ENCODE data around the gene CCDC106. TPM values are rescaled to one million over a fixed set of nuclear protein-coding genes. Genes with fewer than 3 reads are reported as not detected.
A peak's percentile ranks its signal among the peaks of the same experiment; 100 is the strongest.

The CCDC106 gene
- total RNA-seq, 2 donors from 2014 or later: 2.9 to 13.6 TPM

- no peaks in the 10 kb centered on the region for H3K9me3 Mint-ChIP-seq
- no peak for ATAC-seq
- H3K27ac Mint-ChIP-seq: peak overlapping the region; percentile 59 to 76
- H3K36me3 Mint-ChIP-seq: peaks cover 28 to 32% of the 10 kb centered on the region in 2 donors
- no peak for DNase-seq (ENCODE audit: low spot score in 2 of 2)
Observed at GRCh38 chr19:55678121-55678671, 30.2 kb downstream of the CCDC106 start.

GRCh38 chr19:55679343-55680257 is 31.6 kb downstream of the CCDC106 start:
- DNase-seq (ENCODE audit: low spot score in 2 of 2): no peak
- Mint-ChIP-seq H3K9me3 (no peaks in the 10 kb centered on the region), H3K36me3 (peaks cover 22 to 32% of the 10 kb centered on the region in 2 donors)

GRCh38 chr19:55680339-55681130 is 32.5 kb downstream of the CCDC106 start:
- Mint-ChIP-seq H3K36me3 (peaks cover 18 to 29% of the 10 kb centered on the region in 2 donors), H3K9me3 (no peaks in the 10 kb centered on the region), H3K27ac (peak overlapping the region in 1 of 2 donors; percentile 76)
- DNase-seq (ENCODE audit: low spot score in 2 of 2) (no peak), ATAC-seq (no peak)

More at GRCh38 chr19:55679343-55680257, 31.6 kb downstream of the CCDC106 start:
- ATAC-seq: peak in 1 of 2 donors; percentile 40
- H3K27ac Mint-ChIP-seq: peak overlapping the region; percentile 18 to 76

GRCh38 chr19:55681131-55682092 is 33.4 kb downstream of the CCDC106 start:
- Mint-ChIP-seq H3K9me3 (no peaks in the 10 kb centered on the region), H3K27ac (no peak overlapping the region), H3K36me3 (peaks cover 14 to 23% of the 10 kb centered on the region in 2 donors)
- ATAC-seq (no peak), DNase-seq (ENCODE audit: low spot score in 2 of 2) (no peak)

- Mint-ChIP-seq H3K9me3 (no peaks in the 10 kb centered on the region), H3K27ac (peak overlapping the region; percentile 14 to 22), H3K36me3 (peaks cover 11 to 13% of the 10 kb centered on the region in 2 donors)
- ATAC-seq (no peak), DNase-seq (ENCODE audit: low spot score in 2 of 2) (no peak)
Observed at GRCh38 chr19:55683449-55684261, 35.6 kb downstream of the CCDC106 start.

- Mint-ChIP-seq H3K27ac (no peak overlapping the region), H3K9me3 (no peaks in the 10 kb centered on the region), H3K36me3 (peaks cover 0 to 5% of the 10 kb centered on the region in 2 donors)
- ATAC-seq: no peak
- no peak for DNase-seq (ENCODE audit: low spot score in 2 of 2)
Observed at GRCh38 chr19:55684946-55685681, 37.1 kb downstream of the CCDC106 start.

GRCh38 chr19:55685776-55686175 is 37.8 kb downstream of the CCDC106 start:
- Mint-ChIP-seq H3K27ac (peak overlapping the region; percentile 34 to 59), H3K36me3 (no peaks in the 10 kb centered on the region)
- no peak for ATAC-seq

GRCh38 chr19:55686311-55687050 is 38.5 kb downstream of the CCDC106 start:
- DNase-seq (ENCODE audit: low spot score in 2 of 2): no peak
- no peak for ATAC-seq
- H3K9me3 Mint-ChIP-seq: no peaks in the 10 kb centered on the region
- no peaks in the 10 kb centered on the region for H3K36me3 Mint-ChIP-seq
- H3K27ac Mint-ChIP-seq: peak overlapping the region; percentile 44 to 59

More at GRCh38 chr19:55685776-55686175, 37.8 kb downstream of the CCDC106 start:
- DNase-seq (ENCODE audit: low spot score in 2 of 2): no peak
- H3K9me3 Mint-ChIP-seq: no peaks in the 10 kb centered on the region

- peak overlapping the region; percentile 16 to 65 for H3K27ac Mint-ChIP-seq
- DNase-seq (ENCODE audit: low spot score in 2 of 2) (no peak), ATAC-seq (no peak)
- no peaks in the 10 kb centered on the region for H3K9me3 Mint-ChIP-seq
- no peaks in the 10 kb centered on the region for H3K36me3 Mint-ChIP-seq
Observed at GRCh38 chr19:55687281-55688201, 39.5 kb downstream of the CCDC106 start.

- DNase-seq (ENCODE audit: low spot score in 2 of 2) (no peak), ATAC-seq (no peak)
- H3K36me3 Mint-ChIP-seq: no peaks in the 10 kb centered on the region
- no peaks in the 10 kb centered on the region for H3K9me3 Mint-ChIP-seq
- H3K27ac Mint-ChIP-seq: no peak overlapping the region
Observed at GRCh38 chr19:55688422-55689218, 40.6 kb downstream of the CCDC106 start.

GRCh38 chr19:55689411-55690108 is 41.5 kb downstream of the CCDC106 start:
- DNase-seq (ENCODE audit: low spot score in 2 of 2) (no peak), ATAC-seq (no peak)
- no peaks in the 10 kb centered on the region for H3K36me3 Mint-ChIP-seq
- no peak overlapping the region for H3K27ac Mint-ChIP-seq
- no peaks in the 10 kb centered on the region for H3K9me3 Mint-ChIP-seq
